ENCODE data around the gene TTYH3.

TTYH3 gene

DNA sequence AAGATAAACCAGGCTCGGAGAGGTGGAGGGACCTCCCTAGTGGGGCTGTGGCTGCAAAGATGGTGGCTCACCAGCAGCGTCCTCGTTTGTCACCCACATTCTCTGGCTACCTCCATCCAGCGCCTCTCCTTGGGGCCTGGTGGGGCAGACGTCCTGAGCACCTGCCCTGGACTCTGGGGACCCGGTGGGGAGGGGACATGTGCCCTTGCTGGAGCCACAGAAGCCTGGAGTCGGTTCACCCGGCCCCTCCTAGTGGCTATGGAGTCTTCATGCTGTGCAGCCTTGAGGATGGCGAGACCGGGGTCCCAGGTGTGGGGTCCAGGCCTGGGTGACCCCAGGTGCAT, 14.5 kb downstream of the TTYH3 start:
- no peak overlapping the region for H3K4me3 ChIP-seq (replicated peaks; ENCODE audit: low read depth, low read length)
- DNase-seq (ENCODE audit: extremely low read depth, low read depth): no peak
- TF ChIP-seq, protein P1, sequence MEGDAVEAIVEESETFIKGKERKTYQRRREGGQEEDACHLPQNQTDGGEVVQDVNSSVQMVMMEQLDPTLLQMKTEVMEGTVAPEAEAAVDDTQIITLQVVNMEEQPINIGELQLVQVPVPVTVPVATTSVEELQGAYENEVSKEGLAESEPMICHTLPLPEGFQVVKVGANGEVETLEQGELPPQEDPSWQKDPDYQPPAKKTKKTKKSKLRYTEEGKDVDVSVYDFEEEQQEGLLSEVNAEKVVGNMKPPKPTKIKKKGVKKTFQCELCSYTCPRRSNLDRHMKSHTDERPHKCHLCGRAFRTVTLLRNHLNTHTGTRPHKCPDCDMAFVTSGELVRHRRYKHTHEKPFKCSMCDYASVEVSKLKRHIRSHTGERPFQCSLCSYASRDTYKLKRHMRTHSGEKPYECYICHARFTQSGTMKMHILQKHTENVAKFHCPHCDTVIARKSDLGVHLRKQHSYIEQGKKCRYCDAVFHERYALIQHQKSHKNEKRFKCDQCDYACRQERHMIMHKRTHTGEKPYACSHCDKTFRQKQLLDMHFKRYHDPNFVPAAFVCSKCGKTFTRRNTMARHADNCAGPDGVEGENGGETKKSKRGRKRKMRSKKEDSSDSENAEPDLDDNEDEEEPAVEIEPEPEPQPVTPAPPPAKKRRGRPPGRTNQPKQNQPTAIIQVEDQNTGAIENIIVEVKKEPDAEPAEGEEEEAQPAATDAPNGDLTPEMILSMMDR (IDR thresholded peaks at IDR 0.05; ENCODE audit: low read depth, low read length, missing control alignments): no peak

DNA sequence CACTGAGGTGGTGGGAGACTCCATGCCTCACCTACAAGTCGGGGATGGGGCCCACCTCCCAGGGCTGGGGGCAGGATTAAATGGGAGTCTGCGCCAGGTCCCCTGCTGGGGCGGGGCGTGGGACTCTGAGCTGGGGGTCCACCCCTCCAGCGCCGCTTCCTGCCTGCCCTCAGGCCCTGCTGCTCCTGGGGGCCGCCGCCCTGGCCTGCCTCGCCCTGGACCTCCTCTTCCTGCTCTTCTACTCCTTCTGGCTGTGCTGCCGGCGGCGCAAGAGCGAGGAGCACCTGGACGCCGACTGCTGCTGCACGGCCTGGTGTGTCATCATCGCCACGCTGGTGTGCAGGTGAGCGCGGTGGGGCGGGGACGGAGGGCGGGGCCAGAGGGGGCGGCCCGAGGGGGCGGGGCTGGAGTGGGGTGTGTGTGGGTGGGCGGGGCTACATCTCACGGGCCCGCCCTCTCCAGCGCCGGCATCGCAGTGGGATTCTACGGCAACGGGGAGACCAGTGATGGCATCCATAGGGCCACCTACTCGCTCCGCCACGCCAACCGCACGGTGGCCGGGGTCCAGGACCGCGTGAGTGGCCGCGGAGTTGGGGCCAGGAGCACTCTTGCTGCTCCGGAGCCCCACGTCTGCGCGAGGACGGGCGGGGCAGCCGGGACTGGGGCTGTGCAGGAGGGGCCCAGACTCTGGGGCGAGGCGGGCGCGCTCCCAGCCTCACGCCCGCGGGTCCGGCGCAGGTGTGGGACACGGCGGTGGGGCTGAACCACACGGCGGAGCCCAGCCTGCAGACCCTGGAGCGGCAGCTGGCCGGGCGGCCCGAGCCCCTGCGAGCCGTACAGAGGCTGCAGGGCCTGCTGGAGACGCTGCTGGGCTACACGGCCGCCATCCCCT, 15.1 kb downstream of the TTYH3 start:
- TF ChIP-seq, protein P1 (IDR thresholded peaks at IDR 0.05; ENCODE audit: low read depth, low read length, missing control alignments): no peak
- DNase-seq (ENCODE audit: extremely low read depth, low read depth): no peak
- H3K4me3 ChIP-seq (replicated peaks; ENCODE audit: low read depth, low read length): no peak overlapping the region

DNA sequence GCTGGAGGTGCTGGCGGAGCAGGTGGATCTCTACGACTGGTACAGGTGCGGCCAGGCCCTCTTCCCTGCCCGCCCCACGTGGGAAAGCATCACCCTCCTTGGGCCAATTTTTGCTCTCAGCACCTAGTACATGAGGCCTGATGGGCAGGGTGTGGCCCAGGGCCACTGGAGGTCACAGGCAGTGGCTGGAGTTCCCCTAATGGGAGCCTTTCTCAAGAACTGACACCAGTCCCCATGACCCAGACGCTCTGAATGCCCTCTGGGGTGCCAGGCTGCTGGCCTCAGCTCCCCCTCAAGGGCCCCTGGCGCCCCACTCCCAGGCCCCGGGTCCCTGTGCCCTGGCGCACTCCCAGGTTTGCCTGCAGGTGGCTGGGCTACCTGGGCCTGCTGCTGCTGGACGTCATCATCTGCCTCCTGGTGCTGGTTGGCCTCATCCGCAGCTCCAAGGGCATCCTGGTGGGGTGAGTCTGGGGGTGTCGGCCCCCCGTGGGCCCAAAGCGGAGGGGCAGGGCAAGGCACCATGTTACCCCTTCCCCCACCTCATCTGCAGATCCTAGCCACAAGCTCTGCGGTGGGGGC, 15.9 kb downstream of the TTYH3 start:
- TF ChIP-seq, protein P1 (IDR thresholded peaks at IDR 0.05; ENCODE audit: low read depth, low read length, missing control alignments): no peak
- H3K4me3 ChIP-seq (replicated peaks; ENCODE audit: low read depth, low read length): no peak overlapping the region
- DNase-seq (ENCODE audit: extremely low read depth, low read depth): no peak

DNA sequence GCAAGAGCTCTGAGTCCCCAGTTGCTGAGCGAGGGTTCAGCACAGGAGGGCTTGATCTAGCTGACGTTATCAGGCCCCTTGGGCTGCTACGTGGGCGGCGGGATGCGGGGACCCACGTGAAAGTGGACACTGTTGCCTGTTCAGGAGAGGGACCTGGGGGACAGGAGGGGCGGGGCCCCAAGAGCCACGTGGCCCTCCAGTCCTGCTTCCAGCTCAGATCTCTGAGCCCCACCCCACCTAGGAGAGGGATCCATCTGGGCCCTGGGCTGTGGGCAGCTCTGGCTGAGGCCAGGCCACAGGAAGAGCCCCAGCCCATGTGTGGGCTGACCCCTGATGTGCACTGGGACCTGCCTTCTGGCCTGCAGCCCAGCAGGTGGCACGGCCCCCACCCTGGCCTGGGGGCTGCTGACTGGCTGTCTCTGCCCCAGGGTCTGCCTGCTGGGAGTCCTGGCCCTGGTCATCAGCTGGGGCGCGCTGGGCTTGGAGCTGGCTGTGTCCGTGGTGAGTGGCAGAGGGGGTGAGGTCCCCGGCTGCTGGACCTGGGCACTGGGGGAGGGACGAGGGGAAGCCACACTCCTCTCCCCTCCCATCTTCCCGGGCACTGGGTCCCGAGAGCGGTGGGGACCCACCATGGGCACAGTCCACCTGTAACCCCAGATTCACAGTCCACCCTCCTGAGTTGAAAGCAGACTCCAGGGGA, 17.5 kb downstream of the TTYH3 start:
- H3K4me3 ChIP-seq (replicated peaks; ENCODE audit: low read depth, low read length): no peak overlapping the region
- TF ChIP-seq, protein P1 (IDR thresholded peaks at IDR 0.05; ENCODE audit: low read depth, low read length, missing control alignments): no peak
- DNase-seq (ENCODE audit: extremely low read depth, low read depth): no peak

DNA sequence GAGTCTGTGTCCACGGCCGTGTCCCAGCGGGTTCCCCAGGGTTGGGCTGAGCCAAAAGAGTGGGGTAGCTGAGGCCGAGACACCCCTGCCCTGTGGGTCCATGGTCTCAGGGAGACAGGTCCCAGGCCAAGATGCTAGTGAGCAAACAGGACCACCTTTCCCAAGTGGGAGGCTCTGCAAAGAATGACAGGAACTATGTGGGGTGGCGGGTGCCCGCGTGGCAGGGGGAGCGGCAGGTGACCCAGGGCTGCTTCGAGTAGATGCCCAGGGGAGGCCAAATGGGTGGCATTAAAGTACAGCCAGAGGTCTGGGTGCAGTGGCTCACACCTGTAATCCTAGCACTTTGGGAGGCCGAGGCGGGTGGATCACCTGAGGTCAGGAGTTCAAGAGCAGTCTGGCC, 18.2 kb downstream of the TTYH3 start:
- TF ChIP-seq, protein P1 (IDR thresholded peaks at IDR 0.05; ENCODE audit: low read depth, low read length, missing control alignments): no peak
- no peak overlapping the region for H3K4me3 ChIP-seq (replicated peaks; ENCODE audit: low read depth, low read length)
- DNase-seq (ENCODE audit: extremely low read depth, low read depth): no peak

DNA sequence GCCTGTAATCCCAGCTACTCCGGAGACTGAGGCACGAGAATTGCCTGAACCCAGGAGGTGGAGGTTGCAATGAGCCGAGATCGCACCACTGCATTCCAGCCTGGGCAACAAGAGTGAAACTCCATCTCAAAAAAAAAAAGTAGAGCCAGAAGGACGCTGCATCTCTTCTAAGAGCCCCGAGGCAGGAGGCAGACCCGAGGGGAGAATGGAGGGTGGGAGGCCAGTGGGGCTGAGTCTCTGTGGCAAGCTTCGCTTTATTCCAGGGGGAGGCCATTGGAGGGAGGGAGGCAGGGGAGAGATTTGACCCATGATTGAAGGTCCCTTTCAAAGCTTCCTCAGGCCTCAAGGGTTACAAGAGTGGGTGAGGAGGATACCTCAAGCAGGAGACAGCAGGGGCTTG, 18.7 kb downstream of the TTYH3 start:
- TF ChIP-seq, protein P1 (IDR thresholded peaks at IDR 0.05; ENCODE audit: low read depth, low read length, missing control alignments): no peak
- no peak for DNase-seq (ENCODE audit: extremely low read depth, low read depth)
- H3K4me3 ChIP-seq (replicated peaks; ENCODE audit: low read depth, low read length): no peak overlapping the region

Data from HFF-Myc (cell line).